DOHH2 (cell line): Measurements from ENCODE around the gene CNKSR3.

Experiments used
- EZH2phosphoT487 ChIP-seq: fragments of 200-600 bp; sonication (generic); IDR thresholded peaks from 2 replicates; pipeline ENCODE4 v1.6.1; 2017; ENCODE audit warnings: borderline replicate concordance, mild to moderate bottlenecking, antibody characterized with exemption, low read length, moderate library complexity, mixed read lengths
- TF ChIP-seq, protein P1 (sequence below): fragments of 200-600 bp; sonication (generic); IDR thresholded peaks from one replicate; pipeline ENCODE4 v1.5.1; 2014; ENCODE audit warnings: antibody characterized with exemption, mild to moderate bottlenecking, low read depth, low read length; ENCODE audit not compliant: poor library complexity, severe bottlenecking

DNA sequence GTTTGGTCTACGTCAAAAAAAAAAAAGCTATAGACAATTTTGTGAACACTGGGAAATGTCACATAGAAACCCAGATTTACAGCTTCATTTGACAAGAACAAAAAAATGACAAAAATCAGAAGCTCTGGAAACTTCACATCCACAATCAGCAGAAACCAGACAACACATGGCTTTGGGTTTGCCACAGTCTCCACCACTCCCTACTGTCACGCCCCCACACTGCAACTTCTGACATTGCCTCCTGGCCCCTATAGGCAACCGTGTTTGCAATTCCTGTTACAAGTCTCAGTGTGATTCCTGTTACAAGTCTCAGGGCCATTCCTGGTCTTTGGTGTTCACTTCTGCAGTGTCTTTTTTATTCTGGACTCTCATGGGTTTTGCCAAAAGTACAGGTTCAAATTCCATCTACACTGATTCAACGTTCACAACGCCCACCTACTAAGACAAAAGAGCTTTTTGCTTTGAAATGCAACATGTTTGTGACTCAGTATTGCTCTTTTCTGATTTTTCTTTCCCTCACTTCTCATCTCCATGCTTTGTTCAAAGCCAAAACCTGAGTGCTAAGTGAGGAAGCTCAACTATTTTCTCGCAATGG is 12.0 kb downstream of the CNKSR3 start:
- TF ChIP-seq, protein P1, sequence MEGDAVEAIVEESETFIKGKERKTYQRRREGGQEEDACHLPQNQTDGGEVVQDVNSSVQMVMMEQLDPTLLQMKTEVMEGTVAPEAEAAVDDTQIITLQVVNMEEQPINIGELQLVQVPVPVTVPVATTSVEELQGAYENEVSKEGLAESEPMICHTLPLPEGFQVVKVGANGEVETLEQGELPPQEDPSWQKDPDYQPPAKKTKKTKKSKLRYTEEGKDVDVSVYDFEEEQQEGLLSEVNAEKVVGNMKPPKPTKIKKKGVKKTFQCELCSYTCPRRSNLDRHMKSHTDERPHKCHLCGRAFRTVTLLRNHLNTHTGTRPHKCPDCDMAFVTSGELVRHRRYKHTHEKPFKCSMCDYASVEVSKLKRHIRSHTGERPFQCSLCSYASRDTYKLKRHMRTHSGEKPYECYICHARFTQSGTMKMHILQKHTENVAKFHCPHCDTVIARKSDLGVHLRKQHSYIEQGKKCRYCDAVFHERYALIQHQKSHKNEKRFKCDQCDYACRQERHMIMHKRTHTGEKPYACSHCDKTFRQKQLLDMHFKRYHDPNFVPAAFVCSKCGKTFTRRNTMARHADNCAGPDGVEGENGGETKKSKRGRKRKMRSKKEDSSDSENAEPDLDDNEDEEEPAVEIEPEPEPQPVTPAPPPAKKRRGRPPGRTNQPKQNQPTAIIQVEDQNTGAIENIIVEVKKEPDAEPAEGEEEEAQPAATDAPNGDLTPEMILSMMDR = no peak
- no peak for TF ChIP-seq EZH2phosphoT487
